ENCODE data around the gene TLCD3B.

TLCD3B gene

DNA sequence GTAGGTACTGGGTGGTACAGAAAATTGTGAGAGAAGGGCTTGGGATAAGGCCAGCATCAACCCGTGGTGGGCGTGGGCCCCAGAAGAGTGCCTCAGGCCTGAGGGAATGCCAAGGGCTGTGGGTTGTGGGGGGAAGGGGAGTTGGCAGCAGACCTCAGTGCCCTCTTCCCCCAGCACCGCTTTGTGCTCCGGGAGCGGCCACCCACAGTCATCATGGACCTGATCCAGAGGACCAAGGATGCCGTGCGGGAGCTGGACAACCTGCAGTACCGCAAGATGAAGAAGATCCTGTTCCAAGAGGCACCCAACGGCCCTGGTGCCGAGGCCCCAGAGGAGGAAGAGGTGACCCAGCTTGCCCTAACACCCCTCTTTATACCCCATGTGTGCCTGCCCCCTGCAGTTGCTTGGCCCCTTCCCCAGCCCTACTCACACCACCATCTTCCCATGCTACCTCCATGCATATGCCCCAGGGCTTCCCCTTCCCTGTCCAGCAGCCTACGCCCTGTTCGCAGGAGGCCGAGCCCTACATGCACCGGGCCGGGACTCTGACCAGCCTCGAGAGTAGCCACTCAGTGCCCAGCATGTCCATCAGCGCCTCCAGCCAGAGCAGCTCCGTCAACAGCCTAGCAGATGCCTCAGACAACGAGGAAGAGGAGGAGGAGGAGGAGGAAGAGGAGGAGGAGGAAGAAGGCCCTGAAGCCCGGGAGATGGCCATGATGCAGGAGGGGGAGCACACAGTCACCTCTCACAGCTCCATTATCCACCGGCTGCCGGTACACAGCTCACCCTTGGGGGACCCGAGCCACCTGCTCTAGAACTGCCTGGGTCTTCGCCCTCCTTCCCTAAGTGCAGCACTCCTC, 48.3 kb downstream of the TLCD3B start:
- peaks cover 93% of the 10 kb centered on the region for H3K36me3 ChIP-seq (ENCODE audit: insufficient read depth, low read length)
- no peak for TF ChIP-seq POLR2AphosphoS5 (IDR thresholded peaks at IDR 0.05; ENCODE audit: borderline replicate concordance, low read depth, low read length)
- no peak for TF ChIP-seq EZH2 (IDR thresholded peaks at IDR 0.05)
- TF ChIP-seq FOXP2 (optimal IDR thresholded peaks at IDR 0.05; ENCODE audit: control extremely low read depth, extremely low read length, insufficient read depth): no peak
- no peaks in the 10 kb centered on the region for H3K9me3 ChIP-seq (ENCODE audit: low read depth, low read length)
- no peak overlapping the region for H3K27ac ChIP-seq
- DNase-seq (ENCODE audit: low read depth, low spot score): no peak
- no peak overlapping the region for H3K4me3 ChIP-seq
- H3K9ac ChIP-seq (ENCODE audit: insufficient read length): no peak overlapping the region

GRCh38 chr16:29978564-29979270, 52.4 kb downstream of the TLCD3B start:
- H3K27ac ChIP-seq: no peak overlapping the region
- TF ChIP-seq EZH2 (IDR thresholded peaks at IDR 0.05) (no peak), FOXP2 (optimal IDR thresholded peaks at IDR 0.05; ENCODE audit: control extremely low read depth, extremely low read length, insufficient read depth) (no peak), POLR2AphosphoS5 (IDR thresholded peaks at IDR 0.05; ENCODE audit: borderline replicate concordance, low read depth, low read length) (no peak)
- DNase-seq (ENCODE audit: low read depth, low spot score): no peak
- peaks cover 62% of the 10 kb centered on the region for H3K36me3 ChIP-seq (ENCODE audit: insufficient read depth, low read length)
- H3K9ac ChIP-seq (ENCODE audit: insufficient read length): no peak overlapping the region
- H3K4me3 ChIP-seq: no peak overlapping the region
- H3K9me3 ChIP-seq (ENCODE audit: low read depth, low read length): no peaks in the 10 kb centered on the region

DNA sequence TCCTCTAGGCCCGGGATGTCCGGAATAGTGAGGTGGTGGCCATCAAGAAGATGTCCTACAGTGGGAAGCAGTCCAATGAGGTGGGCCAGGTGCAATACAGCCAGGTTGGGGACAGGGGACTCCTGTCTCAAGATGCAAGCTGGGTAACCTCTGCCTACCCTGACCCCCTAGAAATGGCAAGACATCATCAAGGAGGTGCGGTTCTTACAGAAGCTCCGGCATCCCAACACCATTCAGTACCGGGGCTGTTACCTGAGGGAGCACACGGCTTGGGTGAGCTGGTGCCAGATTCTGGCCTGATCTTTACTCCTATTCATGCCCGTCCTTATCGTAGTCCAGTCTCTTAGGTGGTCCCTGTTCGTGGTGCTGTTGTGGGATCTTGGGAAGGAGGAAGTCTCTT, 53.0 kb downstream of the TLCD3B start:
- no peak overlapping the region for H3K4me3 ChIP-seq
- H3K9ac ChIP-seq (ENCODE audit: insufficient read length): no peak overlapping the region
- no peak for TF ChIP-seq EZH2 (IDR thresholded peaks at IDR 0.05)
- TF ChIP-seq POLR2AphosphoS5 (IDR thresholded peaks at IDR 0.05; ENCODE audit: borderline replicate concordance, low read depth, low read length): no peak
- no peak for TF ChIP-seq FOXP2 (optimal IDR thresholded peaks at IDR 0.05; ENCODE audit: control extremely low read depth, extremely low read length, insufficient read depth)
- peaks cover 56% of the 10 kb centered on the region for H3K36me3 ChIP-seq (ENCODE audit: insufficient read depth, low read length)
- no peaks in the 10 kb centered on the region for H3K9me3 ChIP-seq (ENCODE audit: low read depth, low read length)
- no peak overlapping the region for H3K27ac ChIP-seq
- no peak for DNase-seq (ENCODE audit: low read depth, low spot score)

DNA sequence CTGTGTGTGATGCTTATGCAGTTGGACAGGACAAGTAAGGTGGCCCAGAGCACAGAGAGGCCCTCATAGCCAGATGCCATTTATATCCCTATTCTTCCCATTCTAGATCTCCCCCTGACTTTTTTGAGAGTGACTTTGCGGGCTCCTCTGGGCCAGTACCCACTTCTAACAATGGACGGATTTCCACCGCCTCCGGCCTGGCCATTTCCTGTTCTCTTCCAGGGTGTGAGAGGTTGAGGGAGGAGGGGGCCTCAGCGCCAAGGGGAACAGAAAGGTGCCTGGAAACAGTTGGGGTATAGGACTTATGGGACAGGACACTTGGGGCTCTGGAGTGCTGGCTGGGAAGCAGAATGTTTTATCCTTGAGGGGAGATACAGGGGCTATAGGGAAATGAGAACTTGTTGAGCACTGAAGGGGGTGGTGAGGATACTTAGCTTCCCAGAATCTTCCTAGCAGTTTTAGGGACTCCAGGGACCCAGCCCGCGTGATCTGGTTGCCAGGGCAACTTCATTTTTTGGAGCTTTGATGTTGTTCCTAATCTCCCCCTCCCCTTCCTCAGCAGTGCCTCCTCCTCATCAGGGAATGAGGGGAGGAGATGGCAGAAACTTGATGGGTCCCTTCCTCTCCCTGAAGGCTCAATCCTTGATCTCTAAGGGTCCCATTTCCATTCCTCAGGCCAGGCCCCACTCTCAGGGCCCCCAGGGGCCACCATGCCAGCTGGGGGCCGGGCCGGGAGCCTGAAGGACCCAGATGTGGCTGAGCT, 53.8 kb downstream of the TLCD3B start:
- H3K27ac ChIP-seq: no peak overlapping the region
- no peak overlapping the region for H3K9ac ChIP-seq (ENCODE audit: insufficient read length)
- H3K36me3 ChIP-seq (ENCODE audit: insufficient read depth, low read length): peaks cover 56% of the 10 kb centered on the region
- H3K9me3 ChIP-seq (ENCODE audit: low read depth, low read length): no peaks in the 10 kb centered on the region
- H3K4me3 ChIP-seq: peak overlapping the region; percentile 87; the same call in 1 of the 2 replicates
- no peak for DNase-seq (ENCODE audit: low read depth, low spot score)
- TF ChIP-seq POLR2AphosphoS5 (IDR thresholded peaks at IDR 0.05; ENCODE audit: borderline replicate concordance, low read depth, low read length) (no peak), FOXP2 (optimal IDR thresholded peaks at IDR 0.05; ENCODE audit: control extremely low read depth, extremely low read length, insufficient read depth) (no peak), EZH2 (IDR thresholded peaks at IDR 0.05) (no peak)

- H3K9ac ChIP-seq (ENCODE audit: insufficient read length): peak overlapping the region; percentile 90
- peaks cover 49% of the 10 kb centered on the region for H3K36me3 ChIP-seq (ENCODE audit: insufficient read depth, low read length)
- TF ChIP-seq POLR2AphosphoS5 (IDR thresholded peaks at IDR 0.05; ENCODE audit: borderline replicate concordance, low read depth, low read length) (no peak), EZH2 (IDR thresholded peaks at IDR 0.05) (no peak), FOXP2 (optimal IDR thresholded peaks at IDR 0.05; ENCODE audit: control extremely low read depth, extremely low read length, insufficient read depth) (no peak)
- peak overlapping the region; percentile 87 for H3K4me3 ChIP-seq
- no peaks in the 10 kb centered on the region for H3K9me3 ChIP-seq (ENCODE audit: low read depth, low read length)
- DNase-seq (ENCODE audit: low read depth, low spot score): no peak
- H3K27ac ChIP-seq: peak overlapping the region; percentile 9; the same call in 1 of the 2 replicates
Measured at GRCh38 chr16:29975811-29976511, 55.1 kb downstream of the TLCD3B start.

- H3K36me3 ChIP-seq (ENCODE audit: insufficient read depth, low read length): peaks cover 41% of the 10 kb centered on the region
- TF ChIP-seq FOXP2 (optimal IDR thresholded peaks at IDR 0.05; ENCODE audit: control extremely low read depth, extremely low read length, insufficient read depth) (no peak), POLR2AphosphoS5 (IDR thresholded peaks at IDR 0.05; ENCODE audit: borderline replicate concordance, low read depth, low read length) (no peak), EZH2 (IDR thresholded peaks at IDR 0.05) (no peak)
- H3K4me3 ChIP-seq: peak overlapping the region; percentile 87
- DNase-seq (ENCODE audit: low read depth, low spot score): no peak
- no peak overlapping the region for H3K27ac ChIP-seq
- peak overlapping the region; percentile 90 for H3K9ac ChIP-seq (ENCODE audit: insufficient read length)
- H3K9me3 ChIP-seq (ENCODE audit: low read depth, low read length): no peaks in the 10 kb centered on the region
Measured at GRCh38 chr16:29975134-29975538, 55.9 kb downstream of the TLCD3B start.

All from SK-N-MC (cell line).